ENCODE measurements around the gene ADGRG2.

DNA sequence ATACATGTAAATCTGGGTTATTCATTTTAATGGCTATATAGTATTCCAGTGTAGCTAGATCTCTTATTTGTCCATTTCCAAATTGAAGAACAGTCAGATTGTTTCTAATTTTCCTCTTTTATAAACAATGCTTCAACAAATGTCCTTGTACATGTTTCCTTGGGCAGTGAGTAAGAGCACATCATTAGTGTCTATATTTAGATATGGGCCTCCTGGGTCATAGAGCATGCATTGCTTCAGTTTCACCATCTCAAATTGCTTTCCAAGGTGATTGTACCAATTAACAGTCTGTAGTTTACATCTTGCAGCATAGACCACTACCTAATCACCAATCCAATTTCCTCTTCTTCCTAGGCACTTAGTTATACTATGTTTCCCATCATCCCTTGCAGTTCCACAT is 151.8 kb downstream of the ADGRG2 start:
- TF ChIP-seq, protein P1, sequence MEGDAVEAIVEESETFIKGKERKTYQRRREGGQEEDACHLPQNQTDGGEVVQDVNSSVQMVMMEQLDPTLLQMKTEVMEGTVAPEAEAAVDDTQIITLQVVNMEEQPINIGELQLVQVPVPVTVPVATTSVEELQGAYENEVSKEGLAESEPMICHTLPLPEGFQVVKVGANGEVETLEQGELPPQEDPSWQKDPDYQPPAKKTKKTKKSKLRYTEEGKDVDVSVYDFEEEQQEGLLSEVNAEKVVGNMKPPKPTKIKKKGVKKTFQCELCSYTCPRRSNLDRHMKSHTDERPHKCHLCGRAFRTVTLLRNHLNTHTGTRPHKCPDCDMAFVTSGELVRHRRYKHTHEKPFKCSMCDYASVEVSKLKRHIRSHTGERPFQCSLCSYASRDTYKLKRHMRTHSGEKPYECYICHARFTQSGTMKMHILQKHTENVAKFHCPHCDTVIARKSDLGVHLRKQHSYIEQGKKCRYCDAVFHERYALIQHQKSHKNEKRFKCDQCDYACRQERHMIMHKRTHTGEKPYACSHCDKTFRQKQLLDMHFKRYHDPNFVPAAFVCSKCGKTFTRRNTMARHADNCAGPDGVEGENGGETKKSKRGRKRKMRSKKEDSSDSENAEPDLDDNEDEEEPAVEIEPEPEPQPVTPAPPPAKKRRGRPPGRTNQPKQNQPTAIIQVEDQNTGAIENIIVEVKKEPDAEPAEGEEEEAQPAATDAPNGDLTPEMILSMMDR (IDR thresholded peaks at IDR 0.05 in 8 of 11, conservative IDR thresholded peaks at IDR 0.05 in 3 of 11) = no peak
- no peak for TF ChIP-seq POLR2AphosphoS5 (IDR thresholded peaks at IDR 0.05)

Measured in spleen (tissue), 7 donors.